ENCODE data around the gene TECTB.

DNA sequence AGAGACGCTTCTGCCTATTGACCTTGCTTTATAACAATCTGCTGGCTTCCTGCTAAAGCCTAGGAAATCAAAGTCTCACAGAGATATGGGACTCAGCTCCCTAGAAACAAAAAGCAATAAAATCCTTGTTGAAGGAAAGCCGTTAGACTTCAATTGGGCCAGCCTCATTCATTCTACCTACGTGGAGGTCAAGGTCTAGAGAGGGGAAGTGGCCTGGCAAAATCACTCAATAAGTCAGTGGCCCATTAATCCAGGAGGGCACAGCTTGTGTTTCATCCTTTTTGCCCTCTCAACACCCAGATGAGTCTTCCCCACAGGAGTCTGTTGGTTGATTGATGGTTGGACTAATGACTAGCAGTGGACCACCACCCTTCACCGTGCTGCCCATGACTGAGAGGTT is 50.3 kb downstream of the TECTB start:
- TF ChIP-seq, protein P1, sequence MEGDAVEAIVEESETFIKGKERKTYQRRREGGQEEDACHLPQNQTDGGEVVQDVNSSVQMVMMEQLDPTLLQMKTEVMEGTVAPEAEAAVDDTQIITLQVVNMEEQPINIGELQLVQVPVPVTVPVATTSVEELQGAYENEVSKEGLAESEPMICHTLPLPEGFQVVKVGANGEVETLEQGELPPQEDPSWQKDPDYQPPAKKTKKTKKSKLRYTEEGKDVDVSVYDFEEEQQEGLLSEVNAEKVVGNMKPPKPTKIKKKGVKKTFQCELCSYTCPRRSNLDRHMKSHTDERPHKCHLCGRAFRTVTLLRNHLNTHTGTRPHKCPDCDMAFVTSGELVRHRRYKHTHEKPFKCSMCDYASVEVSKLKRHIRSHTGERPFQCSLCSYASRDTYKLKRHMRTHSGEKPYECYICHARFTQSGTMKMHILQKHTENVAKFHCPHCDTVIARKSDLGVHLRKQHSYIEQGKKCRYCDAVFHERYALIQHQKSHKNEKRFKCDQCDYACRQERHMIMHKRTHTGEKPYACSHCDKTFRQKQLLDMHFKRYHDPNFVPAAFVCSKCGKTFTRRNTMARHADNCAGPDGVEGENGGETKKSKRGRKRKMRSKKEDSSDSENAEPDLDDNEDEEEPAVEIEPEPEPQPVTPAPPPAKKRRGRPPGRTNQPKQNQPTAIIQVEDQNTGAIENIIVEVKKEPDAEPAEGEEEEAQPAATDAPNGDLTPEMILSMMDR (conservative IDR thresholded peaks at IDR 0.05): no peak
- TF ChIP-seq ZFX (IDR thresholded peaks at IDR 0.05): no peak

Data from C4-2B (cell line).